DOHH2 (cell line): ENCODE results near the gene PSMC5.

ENCODE experiments used
- EZH2phosphoT487 ChIP-seq: fragments of 200-600 bp; sonication (generic); IDR thresholded peaks from 2 replicates; pipeline ENCODE4 v1.6.1; 2017; ENCODE audit warnings: borderline replicate concordance, mild to moderate bottlenecking, antibody characterized with exemption, low read length, moderate library complexity, mixed read lengths
- TF ChIP-seq, protein P1 (sequence below): fragments of 200-600 bp; sonication (generic); IDR thresholded peaks from one replicate; pipeline ENCODE4 v1.5.1; 2014; ENCODE audit warnings: antibody characterized with exemption, mild to moderate bottlenecking, low read depth, low read length; ENCODE audit not compliant: poor library complexity, severe bottlenecking

DNA sequence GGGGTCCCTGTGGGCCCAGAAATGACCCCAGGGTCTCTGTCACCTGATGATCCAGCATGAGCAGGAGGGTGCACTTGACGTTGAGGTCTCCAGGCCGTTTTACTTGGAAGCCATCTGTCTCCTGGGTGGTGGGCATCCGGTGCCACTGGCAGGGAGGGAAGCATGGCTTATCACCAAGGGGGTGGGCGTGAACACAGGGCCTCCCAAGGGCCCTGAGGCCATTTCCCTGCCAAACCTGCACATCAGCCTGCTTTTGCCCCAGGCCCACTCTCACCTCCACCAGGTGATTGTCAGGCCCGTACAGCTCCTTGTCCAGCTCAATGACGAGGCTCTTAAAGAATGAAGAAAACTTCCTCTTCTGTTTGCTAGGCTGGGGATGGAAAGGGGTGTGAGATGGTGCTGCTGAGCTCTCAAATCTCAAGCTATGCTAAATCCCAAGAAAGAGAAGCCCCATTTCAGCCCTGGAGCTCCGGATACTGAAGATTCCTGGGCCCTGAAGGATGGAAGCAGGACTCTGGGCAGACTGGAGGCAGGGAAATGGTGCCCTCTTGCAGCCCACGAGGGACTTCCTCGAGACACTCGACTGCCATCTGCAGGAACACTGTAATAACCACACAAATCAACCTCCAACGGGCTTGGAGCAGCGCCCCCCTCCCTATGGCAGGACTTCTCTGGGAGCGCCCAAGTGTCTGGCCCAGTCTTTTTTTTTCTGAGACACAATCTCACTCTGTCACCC, 7.4 kb downstream of the PSMC5 start:
- TF ChIP-seq, protein P1, sequence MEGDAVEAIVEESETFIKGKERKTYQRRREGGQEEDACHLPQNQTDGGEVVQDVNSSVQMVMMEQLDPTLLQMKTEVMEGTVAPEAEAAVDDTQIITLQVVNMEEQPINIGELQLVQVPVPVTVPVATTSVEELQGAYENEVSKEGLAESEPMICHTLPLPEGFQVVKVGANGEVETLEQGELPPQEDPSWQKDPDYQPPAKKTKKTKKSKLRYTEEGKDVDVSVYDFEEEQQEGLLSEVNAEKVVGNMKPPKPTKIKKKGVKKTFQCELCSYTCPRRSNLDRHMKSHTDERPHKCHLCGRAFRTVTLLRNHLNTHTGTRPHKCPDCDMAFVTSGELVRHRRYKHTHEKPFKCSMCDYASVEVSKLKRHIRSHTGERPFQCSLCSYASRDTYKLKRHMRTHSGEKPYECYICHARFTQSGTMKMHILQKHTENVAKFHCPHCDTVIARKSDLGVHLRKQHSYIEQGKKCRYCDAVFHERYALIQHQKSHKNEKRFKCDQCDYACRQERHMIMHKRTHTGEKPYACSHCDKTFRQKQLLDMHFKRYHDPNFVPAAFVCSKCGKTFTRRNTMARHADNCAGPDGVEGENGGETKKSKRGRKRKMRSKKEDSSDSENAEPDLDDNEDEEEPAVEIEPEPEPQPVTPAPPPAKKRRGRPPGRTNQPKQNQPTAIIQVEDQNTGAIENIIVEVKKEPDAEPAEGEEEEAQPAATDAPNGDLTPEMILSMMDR = peak; percentile 98
- no peak for TF ChIP-seq EZH2phosphoT487
